Left renal cortex interstitium (tissue), 4 donors: ENCODE data around the gene RYR2. TPM values are rescaled to one million over a fixed set of nuclear protein-coding genes. Genes with fewer than 3 reads are reported as not detected.
"Not testable (repeated sequence)": the region's sequence is repeated elsewhere in the genome, so short reads cannot be mapped to it uniquely, and the experiment has no call there.

Experiments
- DNase-seq, 4 donors: peaks; one replicate each; pipeline ENCODE4 v3.0.0-alpha.2; 2013; ENCODE audit warnings: low read depth in 4 of 4, low spot score in 2 of 4, missing footprints in 1 of 4
- polyA plus RNA-seq, 4 donors: library from polyadenylated mRNA; unstranded; fragments of 120-200 nt; gene quantifications; one replicate each; pipeline ENCODE4 v1.2.1, GENCODE V29; 2013; ENCODE audit not compliant: insufficient read length in 4 of 4

The RYR2 gene
- polyA plus RNA-seq, 4 donors: 1.1 to 1.4 (median 1.2) TPM

DNA sequence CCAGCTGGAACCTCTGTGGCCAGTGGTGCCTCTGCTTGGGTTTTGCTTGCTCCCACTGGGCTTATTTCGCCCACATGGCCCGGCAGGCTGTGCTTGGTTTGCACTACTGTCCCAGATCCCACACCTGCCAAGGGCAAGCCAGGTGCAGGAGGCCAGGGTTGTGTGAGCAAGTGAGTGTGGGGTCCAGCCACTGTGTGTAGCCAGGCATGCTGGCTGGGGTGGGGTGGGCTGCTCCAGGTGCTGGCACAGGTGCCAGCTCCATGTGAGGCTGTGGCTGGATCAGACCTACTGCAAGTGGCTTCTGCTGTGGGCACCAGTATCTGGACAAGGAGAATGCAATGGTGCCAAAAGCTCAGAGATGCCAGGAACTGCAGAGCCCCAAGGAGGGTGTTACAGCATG, 28.5 kb downstream of the RYR2 start:
- no peak for DNase-seq

- no peak for DNase-seq
Observed at GRCh38 chr1:237071641-237072420, 29.8 kb downstream of the RYR2 start.

DNA sequence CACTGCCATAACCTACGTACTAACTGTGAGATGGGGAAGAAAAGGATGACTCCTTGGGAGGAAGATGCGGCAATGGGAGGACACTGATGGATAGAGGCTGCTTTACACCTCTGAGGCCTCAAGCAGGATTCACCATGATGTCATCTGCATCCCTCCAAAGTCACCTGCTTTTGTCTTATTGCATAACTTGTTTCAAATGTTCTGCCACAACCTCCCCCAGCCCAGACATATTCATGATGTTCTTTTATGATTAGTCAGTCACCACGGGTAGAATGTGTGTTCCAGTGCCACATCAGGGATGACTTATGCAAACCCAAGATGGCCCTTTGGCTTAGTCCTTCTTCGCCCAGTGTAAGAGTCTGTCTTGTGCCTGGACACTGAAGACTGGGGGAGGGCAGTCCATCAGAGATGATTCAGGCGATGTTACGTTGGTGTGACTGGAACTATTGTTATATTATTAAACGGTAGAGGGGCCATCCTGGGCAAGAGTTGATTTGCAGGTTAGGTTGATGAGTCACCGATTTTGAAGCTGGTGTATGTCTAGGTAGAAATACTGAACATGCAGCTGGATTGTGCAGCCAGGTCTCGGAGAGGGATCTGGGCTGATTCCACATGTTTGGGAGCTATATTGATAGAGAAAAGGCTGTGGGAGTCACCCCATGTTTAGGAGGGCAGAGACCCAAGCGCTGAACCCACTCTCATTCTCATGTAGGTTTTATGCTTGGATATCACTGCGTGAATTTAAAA, 32.6 kb downstream of the RYR2 start:
- DNase-seq: no peak

GRCh38 chr1:237084341-237085077, 42.5 kb downstream of the RYR2 start:
- DNase-seq: no peak

- DNase-seq: no peak
Observed at GRCh38 chr1:237091691-237092090, 49.7 kb downstream of the RYR2 start.

GRCh38 chr1:237093691-237094090, 51.7 kb downstream of the RYR2 start:
- no peak for DNase-seq

- DNase-seq: no peak
Observed at GRCh38 chr1:237098541-237098940, 56.6 kb downstream of the RYR2 start.

DNA sequence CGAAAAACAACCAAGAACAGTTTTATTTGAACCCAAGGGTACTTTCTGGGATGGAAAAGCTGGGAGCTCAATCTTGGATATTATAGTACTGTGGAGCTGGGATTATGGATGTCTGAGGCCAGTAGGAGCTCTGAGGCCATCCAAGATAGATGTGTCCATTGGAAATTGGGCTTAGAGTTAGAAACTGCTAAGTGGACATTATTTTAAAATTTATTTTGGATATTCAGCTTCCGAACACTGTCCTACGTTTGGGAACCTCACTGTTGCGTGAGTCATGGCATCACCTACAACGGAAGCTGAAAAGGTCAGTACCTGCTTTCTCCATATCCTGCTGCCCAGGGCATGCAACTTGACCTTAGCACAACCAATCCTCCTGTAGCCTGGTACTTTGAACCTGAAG, 61.0 kb downstream of the RYR2 start:
- DNase-seq: no peak

- no peak for DNase-seq
Observed at GRCh38 chr1:237104096-237104495, 62.1 kb downstream of the RYR2 start.

GRCh38 chr1:237105826-237106225, 63.8 kb downstream of the RYR2 start:
- no peak for DNase-seq

- no peak for DNase-seq
Observed at GRCh38 chr1:237108297-237109040, 66.5 kb downstream of the RYR2 start.

DNA sequence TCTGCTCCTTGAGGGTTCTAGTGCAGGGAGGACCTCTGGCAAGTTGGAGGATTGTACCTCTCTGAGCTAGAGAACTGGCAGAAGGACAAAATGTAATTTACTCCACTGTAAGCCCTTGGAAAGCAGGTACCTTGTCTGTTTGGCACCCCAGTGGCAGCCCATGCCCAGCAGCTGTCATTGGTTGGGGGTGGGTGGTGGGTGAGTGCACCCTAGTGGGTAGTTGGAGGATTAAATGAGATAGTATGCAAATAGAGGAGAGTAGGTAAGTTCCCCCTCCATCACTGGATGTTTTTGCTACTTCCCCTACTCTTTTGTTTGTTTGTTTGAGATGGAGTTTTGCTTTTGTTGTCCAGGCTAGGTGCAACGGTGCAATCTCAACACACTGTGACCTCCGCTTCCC, 69.8 kb downstream of the RYR2 start:
- no peak for DNase-seq

DNA sequence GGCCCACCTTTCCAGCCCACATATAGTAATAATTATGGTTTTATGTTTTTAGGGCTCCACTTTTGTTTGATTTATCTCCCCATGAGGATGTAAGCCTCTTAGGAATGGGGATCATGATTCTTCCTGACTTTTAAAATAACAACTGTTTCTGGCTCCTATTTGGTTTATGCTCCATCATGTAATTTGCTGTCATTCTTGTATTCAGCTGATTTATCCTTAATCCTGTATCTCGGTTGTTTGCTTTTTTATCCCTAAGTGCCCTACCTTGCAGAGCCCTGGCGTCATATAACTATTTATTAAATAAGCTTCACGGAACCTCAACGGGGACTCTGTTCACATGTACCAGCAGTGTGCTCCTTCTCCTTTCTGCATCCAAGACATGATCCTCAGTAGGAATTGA, 70.7 kb downstream of the RYR2 start:
- no peak for DNase-seq

DNA sequence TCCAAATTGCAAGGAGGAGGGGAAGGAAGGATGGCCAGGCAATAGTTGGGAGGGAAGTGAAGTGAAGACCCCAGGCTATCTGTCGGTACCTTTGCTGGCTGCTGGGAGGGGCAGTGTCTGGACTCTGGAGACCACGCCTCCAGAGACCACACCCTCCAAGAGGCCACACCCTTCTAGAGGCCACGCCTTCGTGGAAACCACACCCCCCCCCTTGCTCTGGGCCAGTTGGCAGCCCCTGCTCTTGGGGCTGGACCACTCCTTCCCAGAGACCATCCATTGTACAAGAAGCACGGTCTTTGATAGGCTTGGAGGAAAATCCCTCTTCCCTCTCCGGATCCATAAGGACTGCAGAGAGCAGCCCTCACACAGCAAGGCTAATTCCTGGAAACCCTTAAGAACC, 73.1 kb downstream of the RYR2 start:
- DNase-seq: no peak

DNA sequence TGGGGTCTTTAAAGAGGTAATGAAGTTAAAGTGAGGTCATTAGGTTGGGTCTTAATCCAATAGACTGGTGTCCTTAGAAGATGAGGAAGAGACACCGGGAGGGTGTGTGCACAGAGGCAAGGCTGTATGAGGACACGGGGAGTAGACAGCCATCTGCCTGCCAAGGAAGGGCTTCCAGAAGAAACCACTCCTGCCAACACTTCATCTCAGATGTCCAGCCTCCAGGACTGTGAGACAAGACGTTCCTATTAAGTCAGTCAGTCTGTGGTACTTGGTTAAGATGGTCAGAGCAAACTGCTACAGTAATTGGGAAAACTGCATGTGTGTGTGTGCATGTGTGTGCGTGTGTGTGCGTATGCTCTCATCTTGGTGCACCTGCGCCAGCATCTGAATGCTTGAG, 77.1 kb downstream of the RYR2 start:
- DNase-seq: no peak

- no peak for DNase-seq
Observed at GRCh38 chr1:237120683-237121082, 78.7 kb downstream of the RYR2 start.

- no peak for DNase-seq
Observed at GRCh38 chr1:237124856-237125462, 83.0 kb downstream of the RYR2 start.

DNA sequence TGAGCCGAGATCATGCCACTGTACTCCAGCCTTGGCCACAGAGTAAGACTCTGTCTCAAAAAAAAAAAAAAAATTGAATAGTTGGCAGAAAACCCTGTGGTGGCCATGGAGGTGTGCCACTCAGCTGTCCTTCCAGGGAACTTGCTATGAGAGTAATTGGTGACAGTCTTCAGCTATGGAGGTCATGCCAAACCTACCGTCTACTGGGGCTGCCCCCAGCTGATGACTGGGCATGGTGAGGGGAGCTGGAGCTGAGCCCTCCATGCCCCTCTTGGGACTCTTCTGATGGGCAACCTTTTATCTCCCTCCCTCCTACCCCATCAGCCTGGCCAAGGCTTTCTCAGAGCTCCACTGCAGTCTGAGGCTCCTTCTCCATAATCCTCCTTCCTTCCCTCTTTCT, 84.2 kb downstream of the RYR2 start:
- no peak for DNase-seq

- not testable (repeated sequence) for DNase-seq
Observed at GRCh38 chr1:237127301-237127700, 85.3 kb downstream of the RYR2 start.

GRCh38 chr1:237133921-237134320, 91.9 kb downstream of the RYR2 start:
- DNase-seq: no peak
